GM19025 (cell line): ENCODE results near the gene PSMB2.

ENCODE experiments used
- ATAC-seq: cut with Tn5 transposase; IDR thresholded peaks from one replicate; pipeline ENCODE4 v1.9.1; 2021; ENCODE audit warnings: mild to moderate bottlenecking, low read depth, moderate library complexity; ENCODE audit not compliant: unreplicated experiment

PSMB2 gene

DNA sequence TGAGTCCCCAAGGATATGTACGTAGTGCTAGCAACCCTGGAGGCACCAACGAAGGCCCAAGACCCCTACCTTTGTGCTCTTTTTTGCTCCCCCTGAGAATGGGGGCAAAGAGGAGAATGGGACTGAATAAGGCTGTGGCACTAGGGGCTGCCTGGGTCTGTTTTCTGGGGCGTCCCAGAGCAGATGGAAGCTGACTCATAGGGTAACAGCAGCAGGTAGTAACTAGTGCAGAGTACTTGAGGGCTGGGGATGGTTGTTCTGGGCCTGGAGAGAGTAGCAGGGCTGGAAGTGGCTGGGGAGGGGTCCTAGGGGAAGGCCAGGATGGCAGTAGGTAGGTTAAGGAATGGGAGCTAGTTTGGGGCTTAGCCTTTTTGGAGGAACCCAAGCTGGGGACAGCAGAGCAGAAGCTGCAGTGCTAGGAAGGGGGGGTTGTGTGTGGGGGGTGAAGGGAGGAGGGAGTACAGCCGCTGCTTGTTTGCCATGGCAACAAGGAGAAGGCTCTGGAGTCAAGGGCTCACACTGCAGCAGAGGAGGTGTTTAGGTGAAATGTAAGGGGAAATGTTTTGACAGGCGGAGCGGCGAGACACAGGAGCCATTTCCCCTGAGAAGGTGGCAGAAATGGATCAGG is 81.9 kb downstream of the PSMB2 start:
- ATAC-seq = no peak

DNA sequence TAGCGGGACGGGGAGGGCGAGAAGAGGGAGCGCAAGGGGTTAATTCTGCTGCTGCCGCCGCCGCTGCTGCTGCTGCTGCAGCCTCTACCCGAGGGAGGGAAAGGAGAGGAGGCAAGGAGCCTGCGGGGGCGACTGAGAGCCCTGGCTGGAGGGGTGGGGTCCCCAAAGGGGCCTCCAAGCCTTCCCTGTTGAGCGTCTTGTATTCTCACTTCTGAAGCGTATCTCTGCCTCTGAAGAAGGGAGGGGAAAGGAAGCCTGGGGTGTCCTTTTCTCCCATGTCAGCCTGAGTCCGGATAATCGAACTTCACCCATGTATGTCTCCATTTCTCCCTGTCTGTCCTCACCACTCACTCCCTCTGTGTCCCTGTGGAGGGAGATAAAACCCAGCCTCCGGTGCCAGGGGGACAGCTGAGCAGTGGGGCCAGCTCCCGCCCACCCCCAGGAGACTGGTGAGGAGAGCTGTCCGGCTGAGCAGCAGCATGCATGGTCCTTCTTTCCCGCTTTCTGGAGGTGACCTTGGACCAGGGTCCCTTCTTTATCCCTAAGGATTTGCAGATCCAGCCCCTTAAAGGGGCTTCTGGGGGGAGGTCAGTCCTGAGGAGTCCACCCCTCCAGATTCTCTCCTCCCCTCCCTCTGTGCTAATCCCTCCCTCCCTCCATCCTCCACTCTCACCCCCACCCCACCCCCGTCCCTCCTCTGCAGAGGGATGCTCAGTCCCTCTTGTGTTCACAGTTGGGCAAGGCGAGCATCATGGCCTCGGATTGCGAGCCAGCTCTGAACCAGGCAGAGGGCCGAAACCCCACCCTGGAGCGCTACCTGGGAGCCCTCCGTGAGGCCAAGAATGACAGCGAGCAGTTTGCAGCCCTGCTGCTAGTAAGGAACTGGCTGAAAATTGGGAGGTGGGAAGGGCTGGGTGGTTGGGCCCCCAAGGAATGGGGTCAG is 82.7 kb downstream of the PSMB2 start:
- ATAC-seq = no peak

DNA sequence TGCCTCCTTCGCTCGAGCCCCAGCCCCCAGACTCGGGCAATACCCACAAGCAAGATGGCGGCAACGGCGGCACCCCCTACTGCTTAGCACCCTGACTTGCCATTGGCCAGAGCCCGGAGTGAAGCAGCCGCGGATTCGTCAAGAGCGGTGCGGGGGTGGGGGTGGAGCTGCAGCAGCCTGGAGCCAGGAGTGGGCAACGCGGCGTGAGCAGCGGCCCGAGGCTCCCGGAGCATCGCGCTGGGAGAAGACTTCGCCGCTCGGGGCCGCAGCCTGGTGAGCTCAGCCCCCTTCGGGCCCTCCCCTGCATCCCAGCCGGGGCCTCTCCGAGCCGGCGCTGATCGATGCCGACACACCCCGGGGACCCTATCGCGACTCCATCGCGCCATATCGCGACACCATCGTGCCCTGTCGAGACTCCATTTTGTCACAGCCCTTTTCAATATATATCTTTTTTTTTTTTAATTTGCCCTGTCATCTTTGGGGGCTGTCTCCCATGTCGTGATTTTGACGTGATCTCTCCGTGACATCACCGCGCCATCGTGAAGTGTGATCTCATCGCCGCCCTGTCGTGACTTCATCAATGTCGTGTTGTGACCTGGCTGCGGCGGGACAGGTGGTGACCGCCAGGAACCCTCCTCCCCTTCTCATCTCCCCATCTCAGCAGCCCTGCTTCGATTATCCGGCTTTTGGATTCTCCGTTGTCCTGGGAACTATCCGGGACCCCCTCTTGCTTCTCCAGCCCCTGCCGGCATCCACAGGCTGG is 83.5 kb downstream of the PSMB2 start, which contains the start of gene NCDN:
NCDN (plus strand) TSS at position 189 of the 763 bp plus-strand sequence; CDS start at position 581, 392 bp downstream.
- peak; percentile 80 for ATAC-seq

DNA sequence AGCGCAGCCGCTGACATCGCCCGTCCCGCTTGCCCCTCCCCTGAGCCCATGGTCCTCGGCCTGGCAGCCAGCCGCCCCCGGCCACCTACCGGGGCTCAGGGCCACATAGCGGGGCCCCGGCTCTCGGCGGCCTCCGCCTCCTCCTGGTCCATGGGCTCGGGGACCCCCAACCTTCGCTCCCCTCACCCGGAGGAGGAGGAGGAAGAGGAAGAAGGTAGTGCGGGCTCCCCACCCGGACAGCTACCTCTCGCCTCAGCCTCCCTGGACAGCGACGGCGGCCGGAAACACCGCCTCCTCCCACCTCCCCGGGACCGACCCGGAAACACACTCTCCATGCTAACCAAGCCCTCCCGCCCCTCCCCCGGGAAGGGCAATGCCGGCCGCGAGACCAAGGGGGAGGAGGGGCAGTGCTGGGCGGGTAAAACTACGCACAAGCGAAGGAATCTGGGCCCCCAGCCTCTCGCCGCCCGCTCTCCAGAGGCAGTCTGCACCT is 84.2 kb downstream of the PSMB2 start, which contains the start of gene KIAA0319L:
KIAA0319L (minus strand) TSS at position 286 of the 493 bp plus-strand sequence. CDS start 2,912 bp downstream, outside the sequence.
- ATAC-seq = peak; percentile 83

DNA sequence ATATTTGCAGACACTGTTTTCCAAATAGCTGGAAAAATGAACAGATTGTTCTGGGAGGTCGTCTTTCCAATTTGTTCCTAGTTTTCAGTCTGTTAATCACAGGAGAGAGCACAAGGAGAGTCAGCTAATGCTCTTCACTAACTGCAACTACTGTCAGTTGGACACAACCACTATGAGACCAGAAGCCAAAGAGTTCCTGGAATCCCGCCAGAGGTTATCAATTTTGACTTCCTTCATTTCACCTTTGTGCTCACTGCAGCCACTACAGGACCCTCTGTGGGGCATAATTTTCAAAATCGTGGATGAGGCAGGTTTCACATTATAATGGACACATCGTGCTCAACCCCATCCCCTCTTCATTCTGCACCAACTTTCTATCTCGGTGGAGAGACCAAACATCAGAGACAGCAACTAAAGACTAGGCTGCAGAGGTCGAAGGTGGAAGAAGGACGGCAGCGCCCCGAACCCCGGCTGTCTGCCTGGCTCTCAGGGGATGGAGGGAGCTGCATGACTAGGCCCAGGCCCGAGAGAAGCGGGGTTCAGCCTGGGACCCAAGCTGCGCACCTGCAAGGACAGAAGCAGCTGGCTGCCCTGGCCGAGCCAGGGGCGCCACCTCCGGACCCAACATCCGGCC is 84.7 kb downstream of the PSMB2 start:
- ATAC-seq = no peak

DNA sequence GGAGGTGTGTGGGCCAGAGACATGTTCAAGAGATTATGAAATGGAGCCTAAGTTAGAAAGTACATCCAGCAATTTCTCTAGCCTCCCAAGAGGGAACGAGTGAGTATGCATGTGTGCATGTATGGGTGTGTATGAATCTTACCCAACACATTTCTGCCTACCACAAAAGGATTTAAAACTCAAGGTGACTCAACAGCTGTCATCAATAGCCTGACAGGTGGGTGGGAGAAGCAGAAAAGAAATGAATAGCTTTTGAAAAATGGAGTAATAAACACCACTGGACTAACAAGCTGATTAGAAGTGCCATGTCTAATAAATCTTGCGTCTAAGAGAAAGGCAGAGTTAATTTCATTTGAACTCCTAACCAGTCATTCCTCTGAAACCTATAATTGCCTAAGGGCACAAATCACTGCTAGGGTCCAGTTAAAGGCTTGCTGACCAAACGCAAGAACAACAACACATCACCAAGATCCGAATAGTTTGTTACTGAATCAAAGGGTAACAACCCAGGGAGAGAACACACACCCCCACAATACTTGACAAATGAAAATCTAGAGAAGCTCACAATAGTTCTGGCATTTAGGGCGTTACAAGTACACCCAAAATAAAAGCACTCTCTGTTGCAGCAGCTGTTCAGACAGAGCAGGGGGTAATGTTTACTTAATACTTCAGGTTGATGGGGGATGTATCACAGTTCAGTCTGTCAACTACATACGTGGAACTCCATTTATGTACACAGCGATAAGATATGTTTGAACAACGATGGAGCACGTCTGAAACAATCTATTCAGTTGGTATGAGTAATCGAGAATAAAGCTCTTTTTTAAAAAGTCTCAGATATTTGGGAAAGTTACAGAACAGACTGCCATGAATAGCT is 85.5 kb downstream of the PSMB2 start:
- no peak for ATAC-seq

DNA sequence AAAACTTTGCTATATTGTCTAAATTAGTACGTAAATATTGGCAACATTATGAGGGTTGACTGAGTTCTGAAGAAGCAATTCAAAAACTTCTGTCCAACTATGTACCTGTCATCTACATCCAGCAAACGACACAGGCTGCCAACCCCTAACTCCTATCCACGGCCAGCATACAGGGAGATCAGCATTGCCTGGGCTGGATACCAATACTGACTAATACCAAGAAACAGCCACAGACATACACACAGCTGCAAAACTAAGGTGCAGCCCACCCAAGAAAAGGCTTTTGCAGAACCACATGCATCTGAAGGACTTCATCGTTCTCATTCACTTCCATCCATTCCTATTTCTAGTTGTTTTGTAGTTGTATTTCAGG is 86.1 kb downstream of the PSMB2 start:
- ATAC-seq = no peak

DNA sequence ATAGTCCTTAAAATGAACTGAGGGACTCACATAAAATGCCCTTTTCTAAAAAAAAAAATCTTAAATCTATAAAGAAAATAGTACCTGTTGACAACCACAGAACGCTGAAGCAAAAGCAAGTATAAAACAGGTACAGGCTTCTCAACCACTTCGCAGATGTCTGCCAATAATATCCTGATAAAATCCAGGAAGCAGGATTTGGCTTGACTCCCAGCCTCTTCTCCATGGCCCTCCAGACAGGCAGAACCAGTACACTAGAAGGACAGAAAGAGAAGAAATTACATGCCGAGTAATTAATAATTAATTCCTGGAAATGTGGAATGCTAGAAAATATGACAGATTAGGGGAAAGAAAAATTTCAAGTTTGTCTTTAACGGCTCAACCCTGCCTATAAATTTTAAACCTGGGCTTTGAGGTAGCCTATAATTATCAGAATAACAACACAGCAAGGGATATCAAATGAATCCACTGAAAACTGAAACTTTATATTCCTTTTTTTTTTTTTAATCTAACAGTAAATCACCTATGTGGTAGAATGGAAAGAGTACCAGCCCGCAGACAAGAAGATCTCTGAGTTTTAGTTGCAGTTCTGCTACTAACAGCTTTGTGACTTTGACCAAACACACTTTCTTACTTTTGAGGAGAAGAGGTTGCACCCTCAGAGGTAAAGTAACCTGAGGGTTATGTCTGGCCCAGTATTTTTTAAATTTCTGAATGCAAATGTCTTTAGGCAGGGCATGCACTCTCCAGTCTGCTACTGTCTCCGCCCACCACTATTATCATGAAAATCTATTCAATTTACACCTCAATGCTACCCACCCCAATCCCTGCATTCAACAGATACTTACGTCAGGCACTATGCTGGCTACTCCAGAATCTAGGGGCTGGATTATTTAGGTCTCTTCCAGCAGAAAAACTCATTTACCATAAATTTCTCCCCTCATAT is 86.8 kb downstream of the PSMB2 start:
- no peak for ATAC-seq

DNA sequence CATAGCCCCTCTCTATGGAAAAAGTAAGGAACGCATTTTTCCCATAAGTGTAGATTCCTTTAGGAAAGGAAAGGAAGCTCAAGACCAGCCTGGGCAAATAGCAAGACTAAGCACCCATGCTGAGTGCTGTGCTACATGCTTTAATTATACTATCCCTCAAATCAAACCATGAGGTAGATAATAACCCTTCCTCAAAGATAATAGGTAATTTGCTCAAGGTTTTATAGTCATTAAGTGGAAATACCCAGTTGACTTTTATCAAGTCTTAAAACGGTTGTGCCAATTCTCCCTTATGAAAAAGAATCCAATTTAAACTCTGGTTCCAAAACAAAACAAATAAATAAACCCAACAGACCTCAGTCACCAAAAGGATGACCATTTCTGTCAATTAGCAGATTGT is 87.5 kb downstream of the PSMB2 start:
- no peak for ATAC-seq
